ENCODE measurements around the gene PLCH1. TPM values are rescaled to one million over a fixed set of nuclear protein-coding genes. Genes with fewer than 3 reads are reported as not detected.

The PLCH1 gene
- total and polyA plus RNA-seq, 9 of the 15 experiments (the other 6 are each of a cell fraction or from before 2014, with no cell fraction given) = 0.17 to 0.62 (median 0.40) TPM

GRCh38 chr3:155629556-155629955, 115.3 kb downstream of the PLCH1 start:
- BruUV-seq (replicated peaks) = no TSS peak
- 2% methylated on average over 5 of the region's 5 CpGs for WGBS (ENCODE audit: insufficient coverage, low coverage, missing lambda C conversion rate)
- no peaks in the 10 kb centered on the region for H3K27me3 ChIP-seq (ENCODE audit: control insufficient read depth in 2 of 2, insufficient read depth in 2 of 2, low read length in 2 of 2)
- POLR2A ChIA-PET = no interaction called here
- H3K27ac ChIP-seq (ENCODE audit: extremely low read depth, low read depth, low read length) = no peak overlapping the region
- DNase-seq (ENCODE audit: extremely low read depth in 1 of 4, low spot score in 3 of 4) (no peak), ATAC-seq (no peak), FAIRE-seq (no peak)
- no peak overlapping the region for H3K9ac ChIP-seq (ENCODE audit: insufficient read depth in 1 of 2, low read depth in 2 of 2, low read length in 2 of 2)
- no peak for TF ChIP-seq SREBF2 (CRISPR knock-in tag; IDR thresholded peaks at IDR 0.05)
- no peak for TF ChIP-seq TAL1 (IDR thresholded peaks at IDR 0.05)
- TF ChIP-seq NCOA4 (IDR thresholded peaks at IDR 0.05; ENCODE audit: partially characterized antibody) = no peak
- no peak for TF ChIP-seq TEAD4 (IDR thresholded peaks at IDR 0.05; ENCODE audit: low read length)
- no peak for TF ChIP-seq TEAD4 (CRISPR knock-in tag; IDR thresholded peaks at IDR 0.05; ENCODE audit: borderline replicate concordance)
- TF ChIP-seq ZNF324 (CRISPR knock-in tag; IDR thresholded peaks at IDR 0.05) = no peak
- no peak for TF ChIP-seq TEAD2 (tag; IDR thresholded peaks at IDR 0.05)
- no peak for TF ChIP-seq HDGF (IDR thresholded peaks at IDR 0.05)
- TF ChIP-seq EWSR1 (IDR thresholded peaks at IDR 0.05; ENCODE audit: borderline replicate concordance, low read depth, partially characterized antibody) = no peak
- no peak for TF ChIP-seq GTF2E2 (tag; IDR thresholded peaks at IDR 0.05)
- TF ChIP-seq STAT5B (CRISPR knock-in tag; IDR thresholded peaks at IDR 0.05) = no peak
- no peak for TF ChIP-seq HCFC1 (IDR thresholded peaks at IDR 0.05; ENCODE audit: low read depth, low read length)
- TF ChIP-seq ATF3 (IDR thresholded peaks at IDR 0.05) = no peak
- TF ChIP-seq ATF3 (CRISPR knock-in tag; conservative IDR thresholded peaks at IDR 0.05) = no peak
- TF ChIP-seq BDP1 (IDR thresholded peaks at IDR 0.05; ENCODE audit: insufficient read depth, insufficient read length) = no peak
- H3K9me3 ChIP-seq (replicated peaks; ENCODE audit: control insufficient read depth, insufficient read depth, low read depth, low read length) = no peaks in the 10 kb centered on the region
- H3K4me1 ChIP-seq (replicated peaks in 1 of 2; ENCODE audit: control insufficient read depth in 2 of 2, insufficient read depth in 2 of 2, low read length in 2 of 2) = no peaks in the 10 kb centered on the region
- H3K9me1 ChIP-seq (ENCODE audit: control insufficient read depth, insufficient read depth, low read length) = no peaks in the 10 kb centered on the region
- CTCF ChIA-PET (ENCODE audit: low intra/inter-chr PET ratio) = no interaction called here
- H2AFZ ChIP-seq (ENCODE audit: low read depth, low read length) = no peak overlapping the region
- in situ Hi-C loops (cut with MboI) = no loop called here
- H3K4me2 ChIP-seq (ENCODE audit: insufficient read depth, low read length) = no peak overlapping the region
- H4K20me1 ChIP-seq (replicated peaks; ENCODE audit: control insufficient read depth, insufficient read depth, low read length) = no peaks in the 10 kb centered on the region
- no peaks in the 10 kb centered on the region for H3K79me2 ChIP-seq (ENCODE audit: control insufficient read depth, insufficient read depth, low read length)
- intact Hi-C loops (cut with micrococcal nuclease) = no loop called here
- no peaks in the 10 kb centered on the region for H3K36me3 ChIP-seq (ENCODE audit: control insufficient read depth, insufficient read depth, low read length)
- H3K4me3 ChIP-seq = no peak overlapping the region

Data from K562 (cell line).